ENCODE results near the gene FNBP1L.

Gene FNBP1L

DNA sequence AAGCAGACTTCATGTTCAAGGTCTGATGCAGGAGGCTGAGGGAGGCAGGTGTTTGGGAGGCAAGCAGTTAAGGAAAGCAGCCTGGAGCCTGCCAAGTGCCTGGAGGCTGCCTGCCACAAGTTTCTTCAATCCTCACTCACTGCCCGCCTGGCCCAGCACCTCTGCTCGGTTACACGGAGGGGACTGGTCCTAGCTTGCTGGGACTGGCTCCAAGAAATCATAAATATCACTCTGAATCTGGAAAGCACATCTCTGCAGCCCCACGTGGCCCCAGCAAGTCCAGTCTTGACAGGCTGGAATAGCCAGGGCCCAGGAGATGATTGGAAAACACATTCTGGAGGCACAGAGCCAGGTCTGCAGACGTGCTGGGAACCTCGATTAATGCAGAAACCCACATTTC lies 149.8 kb downstream of the FNBP1L start:
- TF ChIP-seq, protein P1, sequence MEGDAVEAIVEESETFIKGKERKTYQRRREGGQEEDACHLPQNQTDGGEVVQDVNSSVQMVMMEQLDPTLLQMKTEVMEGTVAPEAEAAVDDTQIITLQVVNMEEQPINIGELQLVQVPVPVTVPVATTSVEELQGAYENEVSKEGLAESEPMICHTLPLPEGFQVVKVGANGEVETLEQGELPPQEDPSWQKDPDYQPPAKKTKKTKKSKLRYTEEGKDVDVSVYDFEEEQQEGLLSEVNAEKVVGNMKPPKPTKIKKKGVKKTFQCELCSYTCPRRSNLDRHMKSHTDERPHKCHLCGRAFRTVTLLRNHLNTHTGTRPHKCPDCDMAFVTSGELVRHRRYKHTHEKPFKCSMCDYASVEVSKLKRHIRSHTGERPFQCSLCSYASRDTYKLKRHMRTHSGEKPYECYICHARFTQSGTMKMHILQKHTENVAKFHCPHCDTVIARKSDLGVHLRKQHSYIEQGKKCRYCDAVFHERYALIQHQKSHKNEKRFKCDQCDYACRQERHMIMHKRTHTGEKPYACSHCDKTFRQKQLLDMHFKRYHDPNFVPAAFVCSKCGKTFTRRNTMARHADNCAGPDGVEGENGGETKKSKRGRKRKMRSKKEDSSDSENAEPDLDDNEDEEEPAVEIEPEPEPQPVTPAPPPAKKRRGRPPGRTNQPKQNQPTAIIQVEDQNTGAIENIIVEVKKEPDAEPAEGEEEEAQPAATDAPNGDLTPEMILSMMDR (IDR thresholded peaks at IDR 0.05; ENCODE audit: insufficient read depth, low read length, missing control alignments), result no peak
- no peak for DNase-seq (ENCODE audit: low read depth, low spot score)
- POLR2A ChIA-PET, result no interaction called here
- CTCF ChIA-PET, result interaction anchor here (1.2 kb wide), 1 partner anchor 246 kb away, joined by 3 read pairs; no protein-coding TSS in a partner anchor
- H3K4me3 ChIP-seq (ENCODE audit: low read depth, low read length), result no peak overlapping the region

DNA sequence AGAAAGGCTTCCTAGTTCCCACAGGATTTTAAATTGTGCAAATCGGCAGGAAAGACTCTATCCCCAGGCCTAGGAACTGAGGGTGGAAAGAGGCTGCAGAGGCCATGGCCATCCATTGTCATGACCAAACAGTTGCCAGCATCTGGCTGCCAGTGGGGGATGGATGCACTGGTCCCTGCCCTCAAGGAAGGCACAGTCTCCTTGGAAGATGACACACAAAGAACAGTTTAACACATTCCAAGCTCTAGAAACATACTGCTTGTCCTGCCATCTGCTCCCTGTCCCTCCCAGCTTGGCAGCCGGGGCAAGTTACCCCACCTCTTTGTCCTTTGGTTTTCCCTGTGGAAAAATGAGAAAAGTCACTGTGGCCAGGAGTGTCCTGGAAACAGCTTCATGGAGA lies 150.5 kb downstream of the FNBP1L start:
- ChIA-PET POLR2A (no interaction called here), CTCF (interaction anchor here (1.5 to 1.9 kb wide), 2 partner anchors 10 to 246 kb away, joined by 4 to 5 read pairs; no protein-coding TSS in a partner anchor)
- TF ChIP-seq, protein P1 (IDR thresholded peaks at IDR 0.05; ENCODE audit: insufficient read depth, low read length, missing control alignments), result no peak
- H3K4me3 ChIP-seq (ENCODE audit: low read depth, low read length), result no peak overlapping the region
- no peak for DNase-seq (ENCODE audit: low read depth, low spot score)

DNA sequence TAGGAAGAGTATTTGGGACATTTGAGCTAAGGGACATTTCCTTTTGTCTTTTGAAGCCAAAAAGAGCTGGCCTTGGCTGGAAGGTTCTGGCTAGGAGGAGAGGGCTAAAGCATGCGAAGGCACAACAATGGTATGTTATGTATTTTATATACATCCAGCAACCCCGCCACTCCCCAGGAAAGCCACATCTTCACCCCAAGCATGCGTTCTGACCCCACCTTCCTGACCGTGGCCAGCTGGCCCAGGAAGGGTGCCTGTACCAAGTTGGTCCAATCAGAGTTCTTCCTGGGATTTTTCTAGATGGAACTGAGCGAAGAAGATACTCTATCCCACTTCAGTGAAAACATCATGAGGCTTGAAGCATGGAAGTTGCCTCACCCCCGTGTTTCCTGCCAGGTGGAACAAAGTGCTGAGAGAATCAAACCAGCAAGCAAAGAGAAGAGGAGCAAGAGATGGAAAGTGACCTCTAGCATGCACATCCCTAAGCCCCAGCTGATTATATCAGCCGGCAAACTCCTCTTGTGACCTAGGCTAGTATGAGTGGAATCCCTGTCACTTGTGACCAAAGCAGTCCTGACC lies 151.0 kb downstream of the FNBP1L start:
- H3K4me3 ChIP-seq (ENCODE audit: low read depth, low read length), result no peak overlapping the region
- TF ChIP-seq, protein P1 (IDR thresholded peaks at IDR 0.05; ENCODE audit: insufficient read depth, low read length, missing control alignments), result no peak
- DNase-seq (ENCODE audit: low read depth, low spot score), result no peak
- ChIA-PET POLR2A (no interaction called here), CTCF (interaction anchor here (1.0 to 1.9 kb wide), 4 partner anchors 10 to 245 kb away, joined by 3 to 5 read pairs (median 4); no protein-coding TSS in a partner anchor)

GRCh38 chr1:93599479-93599878 lies 151.6 kb downstream of the FNBP1L start:
- no peak overlapping the region for H3K4me3 ChIP-seq (ENCODE audit: low read depth, low read length)
- TF ChIP-seq, protein P1 (IDR thresholded peaks at IDR 0.05; ENCODE audit: insufficient read depth, low read length, missing control alignments), result no peak
- CTCF ChIA-PET, result interaction anchor here (1.0 to 1.9 kb wide), 5 partner anchors 9 to 295 kb away, joined by 3 to 5 read pairs (median 4); no protein-coding TSS in a partner anchor
- POLR2A ChIA-PET, result no interaction called here
- DNase-seq (ENCODE audit: low read depth, low spot score), result no peak

GRCh38 chr1:93600663-93601062 lies 152.7 kb downstream of the FNBP1L start:
- TF ChIP-seq, protein P1 (IDR thresholded peaks at IDR 0.05; ENCODE audit: insufficient read depth, low read length, missing control alignments), result no peak
- no peak overlapping the region for H3K4me3 ChIP-seq (ENCODE audit: low read depth, low read length)
- ChIA-PET CTCF (interaction anchor here (1.0 to 1.5 kb wide), 3 partner anchors 12 to 296 kb away, joined by 3 to 7 read pairs (median 5); no protein-coding TSS in a partner anchor), POLR2A (interaction anchor here (0.7 kb wide), 1 partner anchor 8 kb away, joined by 3 read pairs; no protein-coding TSS in a partner anchor)
- DNase-seq (ENCODE audit: low read depth, low spot score), result no peak

DNA sequence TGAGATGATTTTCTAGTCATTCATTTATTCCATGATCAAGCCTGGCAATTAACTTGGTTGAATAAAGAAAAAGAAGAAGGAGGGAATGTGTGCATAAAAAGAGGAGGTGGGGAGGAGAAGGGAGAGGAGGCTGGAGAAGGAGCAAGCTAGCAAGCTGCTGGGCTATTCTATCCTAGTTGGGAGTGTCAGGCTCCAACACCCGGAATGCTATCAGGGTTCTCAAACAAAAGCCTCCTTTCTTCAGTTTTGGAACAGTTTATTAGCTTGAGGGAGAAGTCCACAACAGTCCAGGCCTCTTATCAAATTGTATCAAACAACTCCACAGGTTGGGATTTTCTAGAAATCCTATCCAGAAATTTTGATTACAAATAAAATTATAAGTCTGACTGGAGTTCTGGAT lies 153.8 kb downstream of the FNBP1L start:
- TF ChIP-seq, protein P1 (IDR thresholded peaks at IDR 0.05; ENCODE audit: insufficient read depth, low read length, missing control alignments), result no peak
- no peak for DNase-seq (ENCODE audit: low read depth, low spot score)
- H3K4me3 ChIP-seq (ENCODE audit: low read depth, low read length), result no peak overlapping the region
- ChIA-PET CTCF (interaction anchor here (1.1 kb wide), 1 partner anchor 77 kb away, joined by 3 read pairs; no protein-coding TSS in a partner anchor), POLR2A (no interaction called here)
